ENCODE results near the gene CHN2.

- TF ChIP-seq EZH2 (IDR thresholded peaks at IDR 0.05; ENCODE audit: borderline replicate concordance, low read depth, low read length, poor library complexity, severe bottlenecking) (no peak), CTCF (conservative IDR thresholded peaks at IDR 0.05; ENCODE audit: low read depth, low read length) (no peak)
Observed at GRCh38 chr7:29275018-29275318, 80.4 kb downstream of the CHN2 start.

Data from A673 (cell line).